Endothelial cell of umbilical vein (primary cell): ENCODE data around the gene CD47. TPM values are rescaled to one million over a fixed set of nuclear protein-coding genes. Genes with fewer than 3 reads are reported as not detected.

Experiments used
- BruUV-seq: library from RNA; stranded (reverse); fragments of 400-500 nt; replicated peaks from 2 replicates; lab custom pipeline; 2021; lab: Mats Ljungman, UMichigan
- CTCF ChIA-PET: fragments of 300-600, 350-600 bp; sonication (Branson Sonifier 250); formaldehyde crosslinking; loops from one replicate; lab custom pipeline; 2021; ENCODE audit warnings: antibody characterized with exemption, inconsistent platforms; lab: Charles Lee
- POLR2A ChIA-PET: fragments of 300-600, 350-600 bp; sonication (Branson Sonifier 250); formaldehyde crosslinking; loops from one replicate; lab custom pipeline; 2021; ENCODE audit warnings: antibody characterized with exemption, inconsistent platforms; lab: Charles Lee
- DNase-seq: peaks from one replicate; pipeline ENCODE4 v3.0.0-alpha.2; 2011; ENCODE audit warnings: low read depth, low spot score
- FAIRE-seq: peaks from 2 replicates; lab custom pipeline; 2011; peaks lifted over from hg19 to GRCh38; lab: Jason Lieb, UNC
- H2AFZ ChIP-seq: 2 replicates; pipeline ENCODE4 v1.6.0; 2012; ENCODE audit warnings: low read depth, low read length, control low read depth, inconsistent platforms
- H3K27ac ChIP-seq: 2 replicates; pipeline ENCODE4 v1.5.1; 2011; ENCODE audit warnings: low read depth, mild to moderate bottlenecking, control low read depth, low read length, moderate library complexity; ENCODE audit not compliant: insufficient read depth
- H3K27me3 ChIP-seq, 2 experiments: 2 replicates each; pipeline versions ENCODE4 v1.6.0 to v1.6.1; 2011; ENCODE audit warnings: low read length in 2 of 2, mixed read lengths in 1 of 2; ENCODE audit not compliant: control insufficient read depth in 2 of 2, insufficient read depth in 2 of 2
- H3K36me3 ChIP-seq, 2 experiments: 2 replicates in 1 of 2; 3 replicates in 1 of 2; pipeline ENCODE4 v1.5.1; 2011; ENCODE audit warnings: low read length in 2 of 2, mild to moderate bottlenecking in 1 of 2, moderate library complexity in 1 of 2; ENCODE audit not compliant: control insufficient read depth in 2 of 2, insufficient read depth in 2 of 2; ENCODE audit errors: extremely low read depth in 1 of 2
- H3K4me1 ChIP-seq: 3 replicates; pipeline ENCODE4 v1.5.1; 2011; ENCODE audit warnings: mild to moderate bottlenecking, low read length; ENCODE audit not compliant: control insufficient read depth, insufficient read depth; ENCODE audit errors: extremely low read depth
- H3K4me2 ChIP-seq: 2 replicates; pipeline ENCODE4 v1.6.1; 2011; ENCODE audit warnings: low read length, control low read depth, mixed read lengths; ENCODE audit not compliant: insufficient read depth
- H3K4me3 ChIP-seq, 3 experiments: fragments of 200-600 bp in 1 of 3; sonication (generic), shearing (Covaris generic) in 1 of 3; replicated peaks in 1 of 3; 2 replicates each; pipeline ENCODE4 v1.5.1; 2011 to 2016; ENCODE audit warnings: control low read depth in 3 of 3, low read length in 3 of 3, mild to moderate bottlenecking in 2 of 3, inconsistent platforms in 1 of 3, low read depth in 1 of 3, moderate library complexity in 1 of 3; ENCODE audit not compliant: insufficient read depth in 1 of 3
- H3K79me2 ChIP-seq: 2 replicates; pipeline ENCODE4 v1.6.0; 2012; ENCODE audit warnings: low read length, inconsistent platforms; ENCODE audit not compliant: control insufficient read depth, insufficient read depth
- H3K9ac ChIP-seq: replicated peaks from 2 replicates; pipeline ENCODE3; 2011; ENCODE audit warnings: low read length, control low read depth; ENCODE audit not compliant: insufficient read depth; ENCODE audit errors: extremely low read depth
- H3K9me1 ChIP-seq: replicated peaks from 3 replicates; pipeline ENCODE4 v1.6.0; 2011; ENCODE audit warnings: mild to moderate bottlenecking, low read length; ENCODE audit not compliant: control insufficient read depth, insufficient read depth; ENCODE audit errors: extremely low read depth
- H3K9me3 ChIP-seq: replicated peaks from 2 replicates; pipeline ENCODE4 v1.5.1; 2012; ENCODE audit warnings: low read length, inconsistent platforms; ENCODE audit not compliant: control insufficient read depth, insufficient read depth
- H4K20me1 ChIP-seq: replicated peaks from 2 replicates; pipeline ENCODE3; 2011; ENCODE audit warnings: mild to moderate bottlenecking, low read length; ENCODE audit not compliant: control insufficient read depth, insufficient read depth; ENCODE audit errors: extremely low read depth
- CTCF ChIP-seq, 2 donors: IDR thresholded peaks; 1 replicate in 1 of 2; 2 replicates in 1 of 2; pipeline ENCODE4 v1.5.1; 2011; ENCODE audit warnings: low read length in 2 of 2, mild to moderate bottlenecking in 2 of 2, moderate library complexity in 2 of 2, control low read depth in 1 of 2, inconsistent platforms in 1 of 2, low read depth in 1 of 2; ENCODE audit not compliant: insufficient read depth in 1 of 2; ENCODE audit errors: extremely low read depth in 1 of 2
- EZH2 ChIP-seq: IDR thresholded peaks from 2 replicates; pipeline ENCODE4 v1.6.1; 2012; ENCODE audit warnings: borderline replicate concordance, low read depth, mild to moderate bottlenecking, moderate library complexity, low read length, inconsistent platforms; ENCODE audit not compliant: severe bottlenecking
- FOS ChIP-seq: IDR thresholded peaks from 2 replicates; pipeline ENCODE4 v1.6.1; 2011; ENCODE audit warnings: mild to moderate bottlenecking, low read length, moderate library complexity, borderline replicate concordance; ENCODE audit not compliant: insufficient read depth
- GATA2 ChIP-seq: IDR thresholded peaks from 2 replicates; pipeline ENCODE4 v1.7.0; 2011; ENCODE audit warnings: low read depth, mild to moderate bottlenecking, moderate library complexity, mixed read lengths, low read length; ENCODE audit not compliant: insufficient read length, insufficient read depth
- MAX ChIP-seq: IDR thresholded peaks from 2 replicates; pipeline ENCODE4 v1.6.1; 2011; ENCODE audit not compliant: insufficient read depth, insufficient read length
- MYC ChIP-seq: IDR thresholded peaks from one replicate; pipeline ENCODE4 v1.6.1; 2011; ENCODE audit warnings: mild to moderate bottlenecking, low read depth, low read length
- POLR2A ChIP-seq: IDR thresholded peaks from 2 replicates; pipeline ENCODE4 v1.6.1; 2012; ENCODE audit warnings: low read depth, mild to moderate bottlenecking, control low read depth, low read length
- POLR2AphosphoS5 ChIP-seq: IDR thresholded peaks from 2 replicates; pipeline ENCODE4 v1.6.1; 2012; ENCODE audit warnings: low read depth, mild to moderate bottlenecking, control low read depth, low read length, moderate library complexity; ENCODE audit not compliant: insufficient read depth
- dilution Hi-C: fragments of 300-500 bp; cut with MboI; formaldehyde crosslinking; loops from one replicate; pipeline ENCODE4 v1.15.0; 2019; ENCODE audit warnings: low sequenced_read_pairs; ENCODE audit not compliant: extremely low pct_ligation_motif_present
- intact Hi-C: fragments of 100-400 bp; cut with micrococcal nuclease; formaldehyde crosslinking; loops from one replicate; pipeline ENCODE4 v1.10.0; 2022
- polyA plus RNA-seq, 4 experiments: library from polyadenylated mRNA; depleted of rRNA in 3 of 4; stranded (reverse) in 3 of 4; unstranded in 1 of 4; fragments of >200 nt; gene quantifications; 2 replicates each; pipeline versions ENCODE4 v1.2.1 to v1.2.3, GENCODE V29; 2011 to 2012; ENCODE audit warnings: missing spikeins in 1 of 4
- total RNA-seq: library from RNA; stranded (reverse); gene quantifications from 2 replicates; pipeline ENCODE4 v1.2.3, GENCODE V29; 2021

Gene CD47
- total and polyA plus RNA-seq, 2 donors (not counting 3 experiments of a cell fraction or from before 2014, with no cell fraction given): 29.3 to 32.2 TPM

- BruUV-seq: no TSS peak
- H3K4me2 ChIP-seq: no peak overlapping the region
- no peak for DNase-seq
- H3K4me3 ChIP-seq: no peak overlapping the region
- intact Hi-C loops: no loop called here
- TF ChIP-seq FOS: no peak
- no peak for TF ChIP-seq EZH2
- no peak for TF ChIP-seq POLR2A
- TF ChIP-seq GATA2: no peak
- no peak for TF ChIP-seq CTCF (IDR thresholded peaks at IDR 0.05; ENCODE audit: extremely low read depth in 1 of 2, insufficient read depth in 1 of 2, low read depth in 1 of 2, low read length in 2 of 2)
- no peak for TF ChIP-seq MYC
- no peak for TF ChIP-seq POLR2AphosphoS5
- no peak for TF ChIP-seq MAX
- H4K20me1 ChIP-seq: no peaks in the 10 kb centered on the region
- no peaks in the 10 kb centered on the region for H3K36me3 ChIP-seq
- H3K4me1 ChIP-seq: no peaks in the 10 kb centered on the region
- no peaks in the 10 kb centered on the region for H3K9me1 ChIP-seq
- POLR2A ChIA-PET: no interaction called here
- dilution Hi-C loops: no loop called here
- H2AFZ ChIP-seq: no peak overlapping the region
- no peaks in the 10 kb centered on the region for H3K79me2 ChIP-seq
- CTCF ChIA-PET: interaction anchor here (0.9 to 1.4 kb wide), 5 partner anchors 10 to 545 kb away, joined by 3 to 5 read pairs (median 3); partner anchors contain the start of genes CIP2A and DZIP3
- H3K27me3 ChIP-seq: no peaks in the 10 kb centered on the region
- H3K9me3 ChIP-seq: no peaks in the 10 kb centered on the region
- no peak overlapping the region for H3K27ac ChIP-seq
- H3K9ac ChIP-seq: no peak overlapping the region
- FAIRE-seq: no peak
Observed at GRCh38 chr3:108044699-108045098, 46.1 kb downstream of the CD47 start.
